HuH-7 (cell line): ENCODE measurements around the gene MINPP1.
"Not testable (repeated sequence)": the region's sequence is repeated elsewhere in the genome, so short reads cannot be mapped to it uniquely, and the experiment has no call there.

Experiments used
- DNase-seq: peaks from one replicate; pipeline ENCODE4 v3.0.0; 2011; ENCODE audit warnings: low spot score

The MINPP1 gene

DNA sequence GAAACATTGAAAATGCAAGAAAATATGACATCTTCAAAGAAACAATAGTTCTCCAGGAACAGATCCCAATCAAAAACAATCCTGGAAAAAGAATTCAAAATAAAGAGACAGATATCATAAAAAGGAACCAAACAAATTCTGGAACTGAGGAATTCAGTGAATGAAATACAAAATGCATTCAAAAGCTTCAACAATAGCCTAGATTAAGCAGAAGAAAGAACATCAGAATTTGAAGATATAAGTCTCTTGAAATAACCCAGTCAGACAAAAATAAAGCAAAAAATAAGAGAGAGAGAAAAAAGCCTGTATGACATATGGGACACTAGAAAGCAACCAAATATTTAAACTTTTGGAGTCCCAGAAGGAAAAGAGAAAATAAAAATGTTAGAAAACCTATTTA, 60.3 kb downstream of the MINPP1 start:
- DNase-seq = no peak

DNA sequence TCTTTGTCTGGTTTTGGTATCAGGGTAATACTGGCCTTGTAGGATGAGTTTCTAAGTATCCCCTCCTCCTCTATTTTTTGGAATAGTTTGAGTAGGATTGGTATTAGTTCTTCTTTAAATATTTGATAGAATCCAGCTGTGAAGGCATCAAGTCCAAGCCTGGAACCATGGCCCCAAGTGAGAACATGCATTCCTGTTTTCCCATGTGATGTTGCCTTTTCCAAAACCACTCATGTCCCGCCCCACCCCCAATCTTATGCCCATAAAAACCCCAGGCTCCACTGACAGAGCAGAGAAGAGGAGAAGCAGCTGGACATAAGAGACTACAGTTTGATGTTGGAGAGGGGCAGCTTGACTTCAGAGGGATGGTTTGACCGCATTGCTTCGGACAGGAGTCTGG, 71.2 kb downstream of the MINPP1 start:
- DNase-seq = no peak

DNA sequence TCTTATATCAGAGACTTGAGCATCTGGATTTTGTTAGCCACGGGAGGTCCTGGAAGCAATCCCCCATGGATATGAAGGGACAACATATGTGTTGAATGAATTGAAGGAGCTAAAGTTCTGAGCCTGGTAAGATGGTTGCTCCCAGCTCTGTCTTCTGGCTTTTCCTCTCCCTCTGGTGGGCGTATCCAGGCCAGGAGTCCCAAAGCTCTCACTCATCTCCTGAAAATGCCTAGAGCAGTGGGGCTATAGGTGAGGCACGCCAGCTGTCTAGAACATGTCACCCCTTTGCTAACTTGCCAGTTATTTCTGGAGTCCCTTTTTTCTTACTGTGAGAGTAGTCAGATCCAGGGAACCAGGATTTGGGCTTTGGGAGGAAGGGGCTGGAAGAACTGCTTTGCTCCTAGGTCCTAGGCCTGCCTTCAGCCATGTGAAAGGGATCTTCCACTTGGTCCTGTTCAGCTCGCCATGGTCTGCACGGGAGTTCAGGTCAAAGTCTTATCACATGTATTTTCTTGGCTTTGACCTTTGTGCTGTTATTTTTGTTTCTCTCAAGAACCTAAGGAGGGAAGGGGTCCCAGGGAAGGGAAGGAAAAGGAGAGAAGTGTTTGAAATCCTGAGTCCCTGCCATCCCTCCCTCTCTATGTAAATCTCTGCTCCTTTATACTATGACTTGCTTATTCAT, 73.6 kb downstream of the MINPP1 start:
- no peak for DNase-seq

DNA sequence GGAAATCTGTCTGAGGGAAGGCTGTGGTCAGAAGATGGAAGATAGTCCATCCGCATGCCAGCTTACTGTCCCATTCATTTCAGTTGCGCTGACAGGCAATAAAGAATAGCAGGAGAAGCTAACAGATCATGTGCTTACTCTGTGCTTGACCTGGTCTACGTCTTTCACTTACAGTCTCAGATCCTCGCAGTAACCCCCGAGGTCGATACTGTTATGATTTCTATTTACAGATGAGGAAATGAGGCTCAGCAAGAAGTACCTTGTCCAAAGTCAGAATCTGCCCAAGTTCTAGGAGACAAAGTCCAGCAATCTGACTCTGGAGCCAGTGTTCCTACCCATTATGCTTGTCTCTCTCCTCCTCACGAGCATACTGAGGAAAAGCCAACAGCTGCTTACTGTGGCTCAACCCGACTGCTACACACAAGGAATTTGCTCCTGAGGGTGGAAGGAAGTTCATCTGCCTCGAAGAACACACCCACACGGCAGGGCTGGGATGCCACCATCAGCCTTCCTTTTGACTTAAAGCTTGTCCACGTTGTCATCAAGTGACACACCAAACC, 74.2 kb downstream of the MINPP1 start:
- DNase-seq = no peak

- DNase-seq = no peak
Measured at GRCh38 chr10:87579563-87579962, 74.9 kb downstream of the MINPP1 start.

- DNase-seq = no peak
Measured at GRCh38 chr10:87580016-87580415, 75.3 kb downstream of the MINPP1 start.

- DNase-seq = no peak
Measured at GRCh38 chr10:87585565-87586514, 81.1 kb downstream of the MINPP1 start.

- DNase-seq = no peak
Measured at GRCh38 chr10:87589645-87590051, 85.0 kb downstream of the MINPP1 start.

DNA sequence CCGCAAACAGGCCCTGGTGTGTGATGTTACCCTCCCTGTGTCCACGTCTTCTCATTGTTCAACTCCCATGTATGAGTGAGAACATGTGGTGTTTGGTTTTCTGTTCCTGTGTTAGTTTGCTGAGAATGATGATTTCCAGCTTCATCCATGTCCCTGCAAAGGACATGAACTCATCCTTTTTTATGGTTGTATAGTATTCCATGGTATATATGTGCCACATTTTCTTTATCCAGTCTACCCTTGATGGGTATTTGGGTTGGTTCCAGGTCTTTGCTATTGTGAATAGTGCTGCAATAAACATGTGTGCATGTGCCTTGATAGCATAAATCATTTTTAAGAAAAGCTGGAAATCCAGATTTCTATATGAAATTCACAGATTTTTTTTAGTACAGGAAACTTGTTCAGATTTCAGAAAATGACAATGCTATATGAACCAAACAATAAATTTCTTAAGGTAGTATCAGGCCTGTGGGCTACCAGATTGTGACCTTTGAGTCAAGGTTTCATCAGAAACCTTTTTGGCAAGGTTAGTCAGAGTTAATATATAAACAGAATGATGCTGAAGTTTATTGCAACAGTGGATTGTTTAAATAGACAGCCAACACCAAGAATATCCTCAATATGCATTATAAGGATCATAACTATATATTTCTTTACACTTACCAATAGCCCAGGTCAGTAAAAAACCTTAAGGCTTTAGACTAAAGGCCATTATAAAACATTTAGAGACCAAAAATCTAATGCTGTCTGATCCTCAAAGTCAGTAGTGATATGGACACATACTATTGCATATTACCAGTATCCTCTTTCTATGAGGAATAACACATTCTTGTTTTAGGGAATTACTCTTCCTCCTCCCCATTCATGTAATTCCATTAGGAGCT, 86.3 kb downstream of the MINPP1 start:
- DNase-seq = no peak

GRCh38 chr10:87591589-87591886, 86.8 kb downstream of the MINPP1 start:
- no peak for DNase-seq

GRCh38 chr10:87592920-87593319, 88.2 kb downstream of the MINPP1 start:
- DNase-seq = not testable (repeated sequence)

DNA sequence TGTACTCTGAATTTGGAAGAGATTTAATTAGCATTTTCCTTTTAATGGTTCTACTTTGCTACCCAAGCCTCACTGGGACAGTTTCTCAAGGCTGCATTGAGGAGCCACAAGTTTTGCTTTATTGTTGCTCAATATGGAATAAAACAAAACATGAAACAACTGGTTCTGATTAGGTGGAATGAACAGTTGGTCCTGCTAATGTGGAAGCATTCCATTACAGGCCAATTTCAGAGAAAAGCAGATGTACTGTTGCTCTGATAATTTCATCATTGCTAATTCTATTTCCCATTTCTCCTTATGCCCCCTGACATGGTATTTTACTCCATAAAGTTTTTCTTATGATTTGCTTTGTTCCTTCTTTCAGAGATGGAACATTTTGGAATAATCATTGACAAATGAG, 89.0 kb downstream of the MINPP1 start:
- DNase-seq = no peak

GRCh38 chr10:87594181-87594580, 89.5 kb downstream of the MINPP1 start:
- DNase-seq = no peak

- no peak for DNase-seq
Measured at GRCh38 chr10:87594864-87595263, 90.2 kb downstream of the MINPP1 start.

DNA sequence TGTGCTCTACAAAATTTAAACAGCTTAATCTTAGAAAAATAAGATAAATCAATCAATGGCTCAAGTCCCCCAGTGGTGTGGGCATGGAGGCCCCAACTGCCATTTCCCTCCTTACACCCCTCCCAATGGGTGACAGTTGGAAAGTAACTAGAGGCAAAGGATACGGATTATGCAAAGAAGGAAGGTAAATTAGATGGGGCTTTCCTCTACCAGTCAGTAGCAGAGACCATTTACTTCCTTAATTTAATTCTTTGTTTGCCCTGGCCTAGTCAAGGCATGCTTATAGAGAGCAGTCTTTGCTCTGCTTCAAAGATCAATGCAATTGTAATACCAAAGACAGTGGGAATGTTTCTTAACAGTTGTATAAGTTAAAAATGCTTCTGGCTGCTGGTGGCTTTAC, 91.7 kb downstream of the MINPP1 start:
- DNase-seq = no peak

DNA sequence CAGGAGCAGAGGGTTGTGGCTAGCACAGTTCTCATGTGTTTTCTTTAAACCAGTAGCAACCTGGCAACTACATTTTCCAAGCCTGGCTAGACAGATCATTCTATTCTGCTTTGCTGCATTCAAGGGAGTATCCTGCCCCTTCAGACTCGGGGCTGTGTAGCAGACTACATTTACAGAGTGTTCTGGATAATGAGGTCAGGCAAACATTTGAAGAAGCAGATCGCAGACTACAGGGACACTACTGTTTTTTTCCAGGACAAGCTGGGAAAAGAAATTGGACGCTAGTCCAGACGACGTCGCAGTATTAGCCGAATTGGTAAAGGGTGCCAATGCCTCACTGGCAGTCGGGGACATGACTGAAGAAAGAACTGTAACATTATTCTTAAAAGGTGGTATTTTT, 94.0 kb downstream of the MINPP1 start:
- DNase-seq = no peak

DNA sequence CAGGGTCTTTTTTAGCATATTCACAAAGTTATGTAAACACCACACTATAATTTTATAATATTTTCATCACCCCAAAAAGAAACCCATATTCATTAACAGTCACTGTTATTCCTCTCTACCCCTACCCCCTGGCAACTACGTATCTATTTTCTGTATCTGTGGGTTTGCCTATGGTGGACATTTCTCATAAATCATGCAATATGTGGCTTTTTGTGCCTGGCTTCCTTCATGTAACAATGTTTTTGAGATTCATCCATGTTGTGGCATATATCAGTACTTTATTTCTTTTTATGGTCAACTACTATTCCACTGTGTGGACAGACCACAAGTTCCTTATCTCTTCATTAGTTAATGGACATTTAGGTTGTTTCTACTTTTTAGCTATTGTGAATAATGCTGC, 95.9 kb downstream of the MINPP1 start:
- no peak for DNase-seq
